H1 (cell line): ENCODE results near the gene ANKH.

Source experiments
- SP2 ChIP-seq: IDR thresholded peaks from 2 replicates; pipeline ENCODE4 v1.6.1; 2012; ENCODE audit warnings: mild to moderate bottlenecking, low read length, inconsistent platforms
- TF ChIP-seq, protein P1 (sequence below): IDR thresholded peaks from 2 replicates; pipeline ENCODE4 v1.6.1; 2012; ENCODE audit warnings: low read length, inconsistent platforms

DNA sequence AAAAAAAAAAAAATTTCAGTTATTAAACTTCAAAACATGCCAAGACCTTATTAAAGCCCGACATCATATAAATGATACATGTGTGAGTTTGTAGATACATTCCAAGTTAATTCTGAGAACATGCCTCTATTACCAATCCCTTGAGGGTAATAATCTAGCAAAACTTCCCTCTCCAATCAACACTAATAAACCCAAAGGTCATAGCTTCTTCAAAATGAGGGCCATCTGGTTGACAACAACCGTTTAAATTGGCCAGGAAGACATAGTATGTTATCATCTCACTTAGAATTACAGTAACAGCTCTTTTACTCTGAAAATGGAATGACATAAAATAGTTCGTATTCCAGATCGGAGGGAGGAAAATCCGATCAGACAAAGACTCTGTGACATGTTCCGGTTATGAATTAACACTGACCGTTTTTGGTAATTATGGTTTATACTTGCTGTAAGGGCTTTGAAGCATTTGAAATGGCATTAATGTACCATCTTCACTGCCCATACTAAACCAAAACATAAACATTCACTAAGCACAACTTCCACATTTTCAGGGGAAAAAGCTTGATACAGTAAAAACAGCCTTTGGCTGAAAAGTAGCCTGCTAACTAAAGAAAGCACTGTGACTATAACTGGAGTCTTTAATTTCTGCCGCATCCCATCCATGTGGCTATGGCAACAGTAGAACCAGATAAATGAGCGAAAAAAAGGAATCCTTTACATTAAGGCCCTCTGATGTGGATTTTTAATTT, 50.3 kb downstream of the ANKH start:
- TF ChIP-seq, protein P1, sequence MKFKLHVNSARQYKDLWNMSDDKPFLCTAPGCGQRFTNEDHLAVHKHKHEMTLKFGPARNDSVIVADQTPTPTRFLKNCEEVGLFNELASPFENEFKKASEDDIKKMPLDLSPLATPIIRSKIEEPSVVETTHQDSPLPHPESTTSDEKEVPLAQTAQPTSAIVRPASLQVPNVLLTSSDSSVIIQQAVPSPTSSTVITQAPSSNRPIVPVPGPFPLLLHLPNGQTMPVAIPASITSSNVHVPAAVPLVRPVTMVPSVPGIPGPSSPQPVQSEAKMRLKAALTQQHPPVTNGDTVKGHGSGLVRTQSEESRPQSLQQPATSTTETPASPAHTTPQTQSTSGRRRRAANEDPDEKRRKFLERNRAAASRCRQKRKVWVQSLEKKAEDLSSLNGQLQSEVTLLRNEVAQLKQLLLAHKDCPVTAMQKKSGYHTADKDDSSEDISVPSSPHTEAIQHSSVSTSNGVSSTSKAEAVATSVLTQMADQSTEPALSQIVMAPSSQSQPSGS = no peak
- TF ChIP-seq SP2 = no peak
